Pons (tissue), 1 donor: ENCODE data around the gene GRB2.

Experiments used
- DNase-seq: peaks from one replicate; pipeline ENCODE4 v3.0.0-alpha.2; 2016; ENCODE audit warnings: low spot score

The GRB2 gene

GRCh38 chr17:75414488-75414887 lies 9.0 kb upstream of the GRB2 start:
- no peak for DNase-seq

GRCh38 chr17:75412455-75413317 lies 7.2 kb upstream of the GRB2 start:
- DNase-seq, result peak; percentile 82

- DNase-seq, result no peak
These were observed 6.0 kb upstream of the GRB2 start for GRCh38 chr17:75411328-75412067.

- no peak for DNase-seq
These were observed 4.7 kb upstream of the GRB2 start for GRCh38 chr17:75410141-75410540.

GRCh38 chr17:75407655-75408352 lies 2.3 kb upstream of the GRB2 start:
- no peak for DNase-seq

- DNase-seq, result no peak
These were observed 741 bp upstream of the GRB2 start for GRCh38 chr17:75406222-75406615.

GRCh38 chr17:75404731-75405364 lies 630 bp downstream of the GRB2 start:
- no peak for DNase-seq

- DNase-seq, result peak; percentile 88
These were observed 1.2 kb downstream of the GRB2 start for GRCh38 chr17:75404223-75404730.

GRCh38 chr17:75403131-75403530 lies 2.3 kb downstream of the GRB2 start:
- no peak for DNase-seq

GRCh38 chr17:75402026-75402425 lies 3.5 kb downstream of the GRB2 start:
- no peak for DNase-seq

- DNase-seq, result no peak
These were observed 5.0 kb downstream of the GRB2 start for GRCh38 chr17:75400326-75400939.

GRCh38 chr17:75398279-75398678 lies 7.2 kb downstream of the GRB2 start:
- no peak for DNase-seq

- no peak for DNase-seq
These were observed 8.3 kb downstream of the GRB2 start for GRCh38 chr17:75397217-75397616.

- no peak for DNase-seq
These were observed 8.7 kb downstream of the GRB2 start for GRCh38 chr17:75396796-75397195.

- no peak for DNase-seq
These were observed 9.5 kb downstream of the GRB2 start for GRCh38 chr17:75396025-75396424.

GRCh38 chr17:75394332-75394918 lies 11.1 kb downstream of the GRB2 start:
- no peak for DNase-seq

- peak; percentile 99 for DNase-seq
These were observed 11.8 kb downstream of the GRB2 start for GRCh38 chr17:75393523-75394331.

- no peak for DNase-seq
These were observed 12.9 kb downstream of the GRB2 start for GRCh38 chr17:75392559-75392958.

GRCh38 chr17:75390982-75391381 lies 14.5 kb downstream of the GRB2 start:
- no peak for DNase-seq

- DNase-seq, result no peak
These were observed 16.9 kb downstream of the GRB2 start for GRCh38 chr17:75388476-75389030.
